Stomach smooth muscle (tissue), 2 donors: ENCODE measurements around the gene DET1.
"Not testable (repeated sequence)": the region's sequence is repeated elsewhere in the genome, so short reads cannot be mapped to it uniquely, and the experiment has no call there.

ENCODE experiments used
- H3K27ac ChIP-seq: one replicate; pipeline ENCODE4 v1.7.0; 2013; ENCODE audit warnings: mild to moderate bottlenecking, low read length, inconsistent platforms
- H3K27me3 ChIP-seq, 2 donors: one replicate each; pipeline ENCODE4 v1.7.0; 2013; ENCODE audit warnings: low read length in 2 of 2; ENCODE audit not compliant: insufficient read depth in 2 of 2, control insufficient read depth in 1 of 2
- H3K36me3 ChIP-seq, 2 donors: one replicate each; pipeline ENCODE4 v1.7.0; 2013; ENCODE audit warnings: low read length in 2 of 2; ENCODE audit not compliant: control insufficient read depth in 2 of 2, insufficient read depth in 2 of 2
- H3K4me1 ChIP-seq: one replicate; pipeline ENCODE4 v1.7.0; 2013; ENCODE audit warnings: low read length; ENCODE audit not compliant: control insufficient read depth, insufficient read depth
- H3K4me3 ChIP-seq, 2 donors: one replicate each; pipeline ENCODE4 v1.7.0; 2013; ENCODE audit warnings: low read length in 2 of 2
- H3K9ac ChIP-seq, 2 donors: one replicate each; pipeline ENCODE4 v1.7.0; 2013; ENCODE audit warnings: low read length in 2 of 2, mild to moderate bottlenecking in 1 of 2
- H3K9me3 ChIP-seq, 2 donors: one replicate each; pipeline ENCODE4 v1.7.0; 2013; ENCODE audit warnings: low read length in 2 of 2; ENCODE audit not compliant: control insufficient read depth in 2 of 2
- donor health status: healthy.
- donor health status: Pancreatic carcinoma.

DET1 gene

GRCh38 chr15:88524094-88524493 is 22.4 kb downstream of the DET1 start:
- not testable (repeated sequence) for H3K9me3 ChIP-seq, H3K4me1 ChIP-seq, H3K4me3 ChIP-seq, H3K9ac ChIP-seq, H3K27me3 ChIP-seq, H3K27ac ChIP-seq
- peaks cover 4 to 15% of the 10 kb centered on the region in 2 donors for H3K36me3 ChIP-seq

DNA sequence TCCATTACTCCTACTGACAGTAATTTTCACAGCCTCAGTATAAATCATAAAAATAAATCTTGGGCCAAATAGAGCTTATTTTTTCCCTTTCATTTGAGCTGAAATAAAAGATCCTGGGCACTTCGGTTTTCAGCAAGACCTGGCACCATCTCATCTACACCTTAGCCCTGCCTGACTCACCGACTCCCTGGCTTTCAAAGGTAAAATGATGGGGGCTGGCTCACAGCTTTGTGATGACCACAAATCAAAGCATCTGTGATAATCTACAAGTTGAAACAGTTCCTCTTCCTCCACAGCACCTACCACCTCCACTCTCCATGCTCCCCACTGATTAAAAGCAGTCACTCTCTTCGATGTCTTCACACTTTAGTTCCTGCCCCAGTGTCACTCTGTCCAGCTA is 27.6 kb downstream of the DET1 start:
- no peak overlapping the region for H3K9ac ChIP-seq
- H3K9me3 ChIP-seq: no peaks in the 10 kb centered on the region
- H3K4me3 ChIP-seq: no peak overlapping the region
- no peaks in the 10 kb centered on the region for H3K4me1 ChIP-seq
- H3K36me3 ChIP-seq: peaks cover 5% of the 10 kb centered on the region in 2 donors
- no peak overlapping the region for H3K27ac ChIP-seq
- H3K27me3 ChIP-seq: no peaks in the 10 kb centered on the region

DNA sequence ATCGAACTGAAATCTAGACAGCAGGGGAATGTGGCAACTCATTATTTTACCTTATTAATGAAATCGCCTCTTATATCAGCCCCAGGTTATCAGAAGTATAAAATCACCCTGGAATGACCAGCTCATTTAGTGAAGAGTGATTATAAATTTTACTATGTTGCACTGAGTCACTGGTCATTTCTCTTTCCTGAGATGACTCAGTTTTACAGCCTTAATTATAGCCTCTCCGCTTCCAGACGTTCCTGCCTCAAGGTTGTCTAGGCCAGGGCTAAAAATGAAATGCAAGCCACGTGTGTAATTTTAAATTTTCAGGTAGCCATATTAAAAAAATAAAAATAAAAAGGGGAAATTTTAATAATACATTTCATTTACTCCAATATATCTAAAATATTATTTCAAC is 33.3 kb downstream of the DET1 start:
- Histone ChIP-seq H3K9me3 (no peaks in the 10 kb centered on the region), H3K4me1 (no peaks in the 10 kb centered on the region), H3K36me3 (peaks cover 25 to 34% of the 10 kb centered on the region in 2 donors), H3K4me3 (no peak overlapping the region), H3K27ac (no peak overlapping the region), H3K9ac (no peak overlapping the region), H3K27me3 (no peaks in the 10 kb centered on the region)

- Histone ChIP-seq H3K4me3 (no peak overlapping the region), H3K36me3 (peaks cover 25 to 34% of the 10 kb centered on the region in 2 donors), H3K9ac (no peak overlapping the region), H3K27me3 (no peaks in the 10 kb centered on the region), H3K9me3 (no peaks in the 10 kb centered on the region), H3K4me1 (no peaks in the 10 kb centered on the region), H3K27ac (no peak overlapping the region)
Measured at GRCh38 chr15:88512601-88513000, 33.9 kb downstream of the DET1 start.

GRCh38 chr15:88512078-88512477 is 34.4 kb downstream of the DET1 start:
- Histone ChIP-seq H3K4me3 (no peak overlapping the region), H3K27ac (no peak overlapping the region), H3K36me3 (peaks cover 25 to 37% of the 10 kb centered on the region in 2 donors), H3K27me3 (no peaks in the 10 kb centered on the region), H3K4me1 (no peaks in the 10 kb centered on the region), H3K9ac (no peak overlapping the region), H3K9me3 (no peaks in the 10 kb centered on the region)

GRCh38 chr15:88511161-88511560 is 35.3 kb downstream of the DET1 start:
- no peaks in the 10 kb centered on the region for H3K9me3 ChIP-seq
- no peak overlapping the region for H3K4me3 ChIP-seq
- H3K36me3 ChIP-seq: peaks cover 19 to 32% of the 10 kb centered on the region in 2 donors
- H3K27ac ChIP-seq: no peak overlapping the region
- H3K9ac ChIP-seq: no peak overlapping the region
- no peaks in the 10 kb centered on the region for H3K27me3 ChIP-seq
- no peaks in the 10 kb centered on the region for H3K4me1 ChIP-seq

DNA sequence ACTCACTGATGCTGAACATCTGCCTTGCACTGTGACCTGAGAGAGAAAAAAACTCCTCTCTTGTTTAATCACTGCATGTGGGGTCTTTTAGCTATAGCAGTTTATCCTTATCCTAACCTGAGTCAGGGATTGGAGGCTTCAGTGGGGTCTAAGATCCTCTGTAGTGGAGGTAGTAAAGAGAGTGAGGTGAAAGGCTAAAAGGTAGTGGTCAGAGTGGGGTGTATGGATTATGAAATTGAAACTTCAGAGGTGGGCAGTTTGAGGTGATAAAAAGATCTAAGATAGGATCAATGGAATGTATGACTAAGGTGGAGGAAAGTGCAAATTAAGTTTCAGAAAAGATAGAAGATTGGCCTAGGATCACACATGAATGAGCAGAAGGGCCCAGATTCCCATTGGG is 36.5 kb downstream of the DET1 start:
- Histone ChIP-seq H3K4me1 (no peaks in the 10 kb centered on the region), H3K9me3 (no peaks in the 10 kb centered on the region), H3K27me3 (no peaks in the 10 kb centered on the region), H3K9ac (no peak overlapping the region), H3K36me3 (peaks cover 22 to 32% of the 10 kb centered on the region in 2 donors), H3K27ac (no peak overlapping the region), H3K4me3 (no peak overlapping the region)

DNA sequence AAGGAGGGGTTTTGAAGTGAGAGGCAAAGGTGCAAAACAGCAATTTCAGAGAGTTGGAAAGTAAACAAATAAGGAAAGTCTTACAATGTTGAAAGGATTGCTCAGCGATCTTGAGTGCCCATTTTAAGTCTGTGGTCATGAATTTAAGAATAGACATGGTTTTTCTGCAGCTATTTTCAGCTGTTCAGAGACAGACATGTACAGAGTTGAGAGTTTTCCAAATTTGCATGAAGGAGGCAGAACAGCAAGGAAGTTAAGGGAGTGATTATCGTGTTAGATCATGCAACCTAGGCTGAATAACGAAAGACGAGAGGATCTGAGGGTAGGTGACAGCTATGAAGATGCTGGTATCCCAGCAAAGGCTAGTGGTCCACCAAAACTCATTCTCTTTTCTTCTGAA is 37.2 kb downstream of the DET1 start:
- Histone ChIP-seq H3K27me3 (no peaks in the 10 kb centered on the region), H3K9ac (no peak overlapping the region), H3K36me3 (peaks cover 22 to 32% of the 10 kb centered on the region in 2 donors), H3K27ac (no peak overlapping the region), H3K9me3 (no peaks in the 10 kb centered on the region), H3K4me1 (no peaks in the 10 kb centered on the region), H3K4me3 (no peak overlapping the region)

DNA sequence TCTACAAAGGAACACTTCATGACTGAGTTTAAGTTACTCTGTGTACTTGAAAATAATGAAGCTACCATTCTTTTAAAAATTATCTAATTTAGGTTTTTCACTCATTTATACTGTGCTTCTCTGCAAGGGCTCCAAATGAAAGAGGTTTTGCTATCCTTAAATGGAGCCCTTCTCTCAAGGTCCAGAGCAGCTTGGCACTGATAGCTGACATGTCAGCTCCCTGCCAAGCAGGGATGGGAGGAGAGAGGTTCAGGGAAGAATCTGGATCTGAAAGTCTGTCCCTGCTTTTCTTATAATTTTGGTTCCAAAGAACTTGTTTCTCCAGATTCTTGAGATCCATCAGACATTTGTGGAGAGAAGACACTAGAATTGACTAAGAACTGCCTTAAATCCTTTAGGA is 39.9 kb downstream of the DET1 start:
- Histone ChIP-seq H3K4me1 (no peaks in the 10 kb centered on the region), H3K27ac (no peak overlapping the region), H3K9ac (no peak overlapping the region), H3K27me3 (no peaks in the 10 kb centered on the region), H3K4me3 (no peak overlapping the region), H3K36me3 (peaks cover 19 to 22% of the 10 kb centered on the region in 2 donors), H3K9me3 (no peaks in the 10 kb centered on the region)

DNA sequence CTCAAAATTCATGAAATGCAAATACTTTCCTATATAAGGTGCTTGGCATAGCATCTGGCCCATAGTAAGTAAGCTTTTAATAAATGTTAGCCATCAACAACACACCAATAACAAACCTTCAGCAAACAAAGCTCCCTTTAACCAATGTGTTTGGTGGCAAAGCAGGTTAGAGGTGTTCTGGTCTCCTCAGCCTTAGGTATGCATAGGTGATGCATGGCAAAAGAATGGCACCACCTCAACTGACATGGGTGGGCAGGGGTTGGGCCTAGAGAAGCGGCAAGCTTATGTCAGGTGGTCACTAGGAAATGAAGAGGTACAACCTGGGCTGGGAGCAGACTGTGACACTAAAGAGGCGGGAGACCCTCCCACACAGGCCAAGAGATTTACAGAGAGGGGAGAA is 40.8 kb downstream of the DET1 start:
- H3K27me3 ChIP-seq: no peaks in the 10 kb centered on the region
- H3K27ac ChIP-seq: no peak overlapping the region
- H3K4me1 ChIP-seq: no peaks in the 10 kb centered on the region
- H3K36me3 ChIP-seq: peaks cover 15 to 16% of the 10 kb centered on the region in 2 donors
- no peak overlapping the region for H3K4me3 ChIP-seq
- H3K9ac ChIP-seq: no peak overlapping the region
- H3K9me3 ChIP-seq: no peaks in the 10 kb centered on the region

GRCh38 chr15:88504445-88504844 is 42.0 kb downstream of the DET1 start:
- Histone ChIP-seq H3K27me3 (no peaks in the 10 kb centered on the region), H3K9ac (no peak overlapping the region), H3K36me3 (peaks cover 6 to 8% of the 10 kb centered on the region in 2 donors), H3K4me3 (no peak overlapping the region), H3K4me1 (no peaks in the 10 kb centered on the region), H3K27ac (no peak overlapping the region), H3K9me3 (no peaks in the 10 kb centered on the region)
